Gastrocnemius medialis (tissue), 4 donors: ENCODE results near the gene VTN.

Experiments
- CTCF ChIP-seq, 5 experiments: fragments of 450-650 bp in 3 of 5; fragments of 200-600 bp in 2 of 5; sonication (generic) in 2 of 5; IDR thresholded peaks in 4 of 5; conservative IDR thresholded peaks in 1 of 5; 1 replicate in 4 of 5; 2 replicates in 1 of 5; pipeline ENCODE4 v1.5.1; 2016 to 2019; ENCODE audit warnings: antibody characterized with exemption in 5 of 5, mild to moderate bottlenecking in 3 of 5, moderate library complexity in 3 of 5
- POLR2A ChIP-seq, 2 donors: fragments of 450-650 bp; IDR thresholded peaks; one replicate each; pipeline ENCODE4 v1.6.1; 2017; ENCODE audit warnings: antibody characterized with exemption in 2 of 2, mild to moderate bottlenecking in 2 of 2, moderate library complexity in 2 of 2

- TF ChIP-seq CTCF (IDR thresholded peaks at IDR 0.05 in 4 of 5, conservative IDR thresholded peaks at IDR 0.05 in 1 of 5) (no peak), POLR2A (IDR thresholded peaks at IDR 0.05) (no peak)
Observed at GRCh38 chr17:28379814-28380801, 10.0 kb upstream of the VTN start.
